WTC11 (cell line): ENCODE results near the gene PTPRU. TPM values are rescaled to one million over a fixed set of nuclear protein-coding genes. Genes with fewer than 3 reads are reported as not detected.
A peak's percentile ranks its signal among the peaks of the same experiment; 100 is the strongest.

Experiments used
- ATAC-seq: fragments of 200-7000 bp; cut with Tn5 transposase; 2 replicates; pipeline ENCODE4 v1.10.0; 2021; ENCODE audit warnings: mild to moderate bottlenecking, moderate library complexity
- CTCF ChIA-PET: fragments of 300-600 bp; sonication (Branson Sonifier 250); formaldehyde crosslinking; loops from one replicate; lab custom pipeline; 2021; ENCODE audit warnings: antibody characterized with exemption; lab: Charles Lee
- POLR2A ChIA-PET: fragments of 350-600 bp; sonication (Branson Sonifier 250); formaldehyde crosslinking; loops from one replicate; lab custom pipeline; 2021; ENCODE audit warnings: antibody characterized with exemption; lab: Charles Lee
- DNase-seq: peaks from one replicate; pipeline ENCODE4 v3.0.0; 2021; ENCODE audit warnings: low spot score
- H3K27ac Mint-ChIP-seq: 2 replicates; pipeline ENCODE4 v1.8.0; 2021; ENCODE audit warnings: mixed read lengths
- H3K27me3 Mint-ChIP-seq: 2 replicates; pipeline ENCODE4 v1.8.0; 2021; ENCODE audit warnings: low read depth, mild to moderate bottlenecking, moderate library complexity, mixed read lengths
- H3K36me3 Mint-ChIP-seq: 2 replicates; pipeline ENCODE4 v1.8.0; 2021; ENCODE audit warnings: mixed read lengths
- H3K4me1 Mint-ChIP-seq: 2 replicates; pipeline ENCODE4 v1.8.0; 2022; ENCODE audit warnings: mixed read lengths
- H3K4me3 Mint-ChIP-seq: 2 replicates; pipeline ENCODE4 v1.8.0; 2021; ENCODE audit warnings: mild to moderate bottlenecking, moderate library complexity, mixed read lengths
- H3K9me3 Mint-ChIP-seq: 2 replicates; pipeline ENCODE4 v1.8.0; 2021; ENCODE audit warnings: mixed read lengths
- ARID4B ChIP-seq: sonication (generic); formaldehyde crosslinking; IDR thresholded peaks from 2 replicates; pipeline ENCODE4 v1.8.0; 2023; ENCODE audit warnings: missing genetic modification reagents, mild to moderate bottlenecking, borderline replicate concordance
- FOXP4 ChIP-seq: sonication (generic); formaldehyde crosslinking; IDR thresholded peaks from 2 replicates; pipeline ENCODE4 v1.8.0; 2022; ENCODE audit warnings: mild to moderate bottlenecking, missing genetic modification reagents
- GABPB1 ChIP-seq: sonication (generic); formaldehyde crosslinking; IDR thresholded peaks from 2 replicates; pipeline ENCODE4 v1.8.1; 2023; ENCODE audit warnings: mild to moderate bottlenecking, missing genetic modification reagents
- GRHL2 ChIP-seq: fragments of 250-450 bp; sonication (Bioruptor Pico); IDR thresholded peaks from 2 replicates; pipeline ENCODE4 v1.8.0; 2022; ENCODE audit warnings: mild to moderate bottlenecking, moderate library complexity; ENCODE audit not compliant: insufficient replicate concordance, severe bottlenecking
- GTF2I ChIP-seq: fragments of 250-450 bp; sonication (Bioruptor Pico); conservative IDR thresholded peaks from 2 replicates; pipeline ENCODE4 v1.4.0; 2021; ENCODE audit warnings: mild to moderate bottlenecking
- NR3C1 ChIP-seq: sonication (generic); formaldehyde crosslinking; conservative IDR thresholded peaks from 2 replicates; pipeline ENCODE4 v1.8.1; 2023; ENCODE audit warnings: low read depth, mild to moderate bottlenecking, missing genetic modification reagents
- OVOL2 ChIP-seq: fragments of 250-450 bp; sonication (Bioruptor Pico); IDR thresholded peaks from 2 replicates; pipeline ENCODE4 v1.9.0; 2021; ENCODE audit warnings: mild to moderate bottlenecking, borderline replicate concordance
- TEAD4 ChIP-seq: sonication (generic); formaldehyde crosslinking; IDR thresholded peaks from 2 replicates; pipeline ENCODE4 v1.8.0; 2022; ENCODE audit warnings: mild to moderate bottlenecking, missing genetic modification reagents
- ZNF263 ChIP-seq: sonication (generic); formaldehyde crosslinking; IDR thresholded peaks from 2 replicates; pipeline ENCODE4 v1.8.1; 2022; ENCODE audit warnings: low read depth, mild to moderate bottlenecking, moderate library complexity, missing genetic modification reagents
- ZNF423 ChIP-seq: fragments of 250-450 bp; sonication (Bioruptor Pico); IDR thresholded peaks from 2 replicates; pipeline ENCODE4 v2.1.2; 2022; ENCODE audit warnings: mild to moderate bottlenecking, moderate library complexity
- total RNA-seq: library from RNA; stranded (reverse); gene quantifications from 3 replicates; pipeline ENCODE4 v1.2.3, GENCODE V29; 2021

Gene PTPRU
- total RNA-seq, 1 experiment from 2014 or later = 75.4 TPM

GRCh38 chr1:29256394-29256793 lies 20.1 kb downstream of the PTPRU start (continued):
- TF ChIP-seq ZNF263 = no peak

DNA sequence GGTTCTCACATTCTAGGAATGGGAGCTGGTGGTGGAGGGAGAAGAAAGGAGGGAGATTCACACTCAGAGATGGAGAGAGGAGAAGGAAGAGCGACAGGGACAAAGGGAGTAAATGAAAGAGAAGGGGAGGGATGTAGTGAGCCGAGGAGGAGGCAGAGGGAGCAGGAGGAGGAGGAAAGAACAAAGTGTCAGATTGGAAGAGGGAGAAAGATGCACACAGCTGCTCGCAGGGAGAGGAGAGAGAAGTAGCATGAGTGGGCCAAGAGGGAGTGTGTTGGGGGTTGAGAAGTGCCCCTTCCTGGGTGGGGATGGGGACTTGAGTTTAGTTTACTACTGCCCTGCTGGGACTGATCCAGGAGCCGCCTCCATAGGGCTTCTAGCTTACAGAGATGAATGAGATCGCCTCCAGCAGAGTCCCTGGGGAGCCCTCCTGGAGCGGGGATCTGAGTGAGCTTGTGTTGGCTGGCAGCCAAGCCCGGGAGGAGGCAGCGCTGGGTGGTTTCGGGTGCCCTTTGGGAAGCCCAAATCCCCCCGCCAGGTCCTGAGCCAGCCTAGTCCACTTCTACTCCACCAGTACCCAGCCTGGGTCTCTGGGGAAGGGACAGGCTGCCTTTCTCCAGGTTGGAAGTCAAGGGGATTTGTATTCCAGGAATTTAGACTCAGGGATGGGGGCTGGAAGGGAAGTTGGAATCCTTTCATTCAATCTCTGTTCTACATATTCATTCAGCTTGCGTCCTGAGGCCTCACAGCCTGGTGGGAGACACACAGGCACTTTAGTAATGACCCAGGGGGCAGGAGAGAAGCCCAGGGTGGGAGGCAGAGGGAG lies 20.9 kb downstream of the PTPRU start:
- peak overlapping the region; percentile 6; the same call in 1 of the 2 replicates for H3K4me3 Mint-ChIP-seq

GRCh38 chr1:29258189-29258975 lies 22.1 kb downstream of the PTPRU start:
- no peak for ATAC-seq
- H3K4me1 Mint-ChIP-seq = peaks cover 49% of the 10 kb centered on the region
- TF ChIP-seq GRHL2 (CRISPR knock-in tag) (no peak), FOXP4 (CRISPR knock-in tag) (no peak), OVOL2 (CRISPR knock-in tag) (no peak), GTF2I (CRISPR knock-in tag) (no peak), GABPB1 (CRISPR knock-in tag) (no peak), ARID4B (CRISPR knock-in tag) (no peak), TEAD4 (CRISPR knock-in tag) (no peak)
- TF ChIP-seq, all 79 proteins: peak for 0
- DNase-seq = peak; percentile 8
- Mint-ChIP-seq H3K4me3 (peak overlapping the region; percentile 8), H3K27me3 (peaks cover 37% of the 10 kb centered on the region), H3K27ac (no peak overlapping the region), H3K36me3 (peaks cover under 1% of the 10 kb centered on the region; the same call in 1 of the 2 replicates), H3K9me3 (peaks cover under 1% of the 10 kb centered on the region; the same call in 1 of the 2 replicates)
- ChIA-PET POLR2A (interaction anchor here (1.7 to 2.0 kb wide), 2 partner anchors 9 to 25 kb away, joined by 5 to 6 read pairs; no protein-coding TSS in a partner anchor), CTCF (interaction anchor here (0.7 to 4.1 kb wide), 11 partner anchors 9 to 853 kb away, joined by 3 to 30 read pairs (median 7); partner anchors contain the start of genes PTPRU and TMEM200B)

More for the DNA sequence above, 20.9 kb downstream of the PTPRU start:
- TF ChIP-seq ZNF423 (peak; percentile 75), NR3C1 (CRISPR knock-in tag) (no peak)
- Mint-ChIP-seq H3K27me3 (peaks cover 37% of the 10 kb centered on the region), H3K27ac (peak overlapping the region; percentile 25; the same call in 1 of the 2 replicates), H3K4me1 (peaks cover 49% of the 10 kb centered on the region), H3K9me3 (no peaks in the 10 kb centered on the region), H3K36me3 (no peaks in the 10 kb centered on the region)
- ATAC-seq (peak; percentile 7; the same call in 1 of the 2 replicates), DNase-seq (peak; percentile 24)
- CTCF ChIA-PET = interaction anchor here (0.8 to 4.1 kb wide), 8 partner anchors 10 to 75 kb away, joined by 3 to 30 read pairs (median 8); no protein-coding TSS in a partner anchor
- POLR2A ChIA-PET = no interaction called here
